ENCODE data around the gene LYRM7. TPM values are rescaled to one million over a fixed set of nuclear protein-coding genes. Genes with fewer than 3 reads are reported as not detected.

Gene LYRM7
- total and polyA plus RNA-seq, 10 of the 15 experiments (the other 5 are each of a cell fraction or from before 2014, with no cell fraction given) = 9.2 to 68.8 (median 20.2) TPM

- Histone ChIP-seq H4K20me1 (ENCODE audit: control insufficient read depth, insufficient read depth) (no peaks in the 10 kb centered on the region), H3K27me3 (replicated peaks in 1 of 2; ENCODE audit: control insufficient read depth in 2 of 2, insufficient read depth in 2 of 2, low read length in 1 of 2) (no peaks in the 10 kb centered on the region), H3K36me3 (ENCODE audit: control insufficient read depth in 2 of 2, insufficient read depth in 2 of 2, low read length in 1 of 2) (no peaks in the 10 kb centered on the region), H2AFZ (ENCODE audit: control insufficient read depth, low read depth, low read length) (peak overlapping the region; percentile 35), H3K4me1 (ENCODE audit: control insufficient read depth, insufficient read depth, low read length) (peaks cover 14% of the 10 kb centered on the region; the same call in 1 of the 2 replicates), H3K9me3 (replicated peaks; ENCODE audit: control insufficient read depth, insufficient read depth, low read length) (no peaks in the 10 kb centered on the region), H3K9ac (ENCODE audit: control insufficient read depth, insufficient read depth, low read length) (peak overlapping the region; percentile 76), H3K79me2 (ENCODE audit: control insufficient read depth, insufficient read depth, low read length) (peaks cover 46% of the 10 kb centered on the region), H3K27ac (ENCODE audit: control insufficient read depth, insufficient read depth) (peak overlapping the region; percentile 94), H3K4me3 (peak overlapping the region; percentile 84), H3K4me2 (ENCODE audit: control insufficient read depth, insufficient read depth) (peak overlapping the region; percentile 84)
- SMC1A ChIA-PET (ENCODE audit: uncharacterized antibody, unreplicated experiment) = interaction anchor here (0.9 to 26.7 kb wide), 19 partner anchors 8 to 421 kb away, joined by 3 to 1218 read pairs (median 5); partner anchors contain the start of gene CDC42SE2
- whole genome bisulfite sequencing (ENCODE audit: insufficient coverage, insufficient replicate concordance, low lambda C conversion rate, missing lambda C conversion rate) = under 1% methylated on average over 6 of the region's 6 CpGs
- peak; percentile 77 for FAIRE-seq
- TSS peak; percentile 50 for BruUV-seq (replicated peaks)
- peak; percentile 77 for ATAC-seq
- DNase-seq (ENCODE audit: low read depth, low spot score) = peak; percentile 94
- intact Hi-C loops (cut with micrococcal nuclease; ENCODE audit: unreplicated experiment) (loop anchor here (1.0 kb wide), 4 partner anchors 15 to 56 kb away; partner anchors contain the start of gene LYRM7), in situ Hi-C loops (cut with MboI) (loop anchor here (5.0 kb wide), 1 partner anchor 173 kb away; no protein-coding TSS in a partner anchor)
- RAD21 ChIA-PET (ENCODE audit: unreplicated experiment) = interaction anchor here (0.6 to 10.7 kb wide), 22 partner anchors 10 to 280 kb away, joined by 3 to 302 read pairs (median 7); partner anchors contain the start of genes CDC42SE2 and HINT1
- POLR2A ChIA-PET = interaction anchor here (0.8 to 19.3 kb wide), 14 partner anchors 9 to 166 kb away, joined by 3 to 309 read pairs (median 4); partner anchors contain the start of genes CDC42SE2 and HINT1
- CTCF ChIA-PET = interaction anchor here (0.7 to 2.9 kb wide), 11 partner anchors 9 to 173 kb away, joined by 3 to 12 read pairs (median 4); partner anchors contain the start of genes CDC42SE2 and HINT1
- TF ChIP-seq MTA3 (IDR thresholded peaks at IDR 0.05; ENCODE audit: borderline replicate concordance, low read length) = no peak; the same call in 1 of the 2 replicates
- TF ChIP-seq, protein P1, sequence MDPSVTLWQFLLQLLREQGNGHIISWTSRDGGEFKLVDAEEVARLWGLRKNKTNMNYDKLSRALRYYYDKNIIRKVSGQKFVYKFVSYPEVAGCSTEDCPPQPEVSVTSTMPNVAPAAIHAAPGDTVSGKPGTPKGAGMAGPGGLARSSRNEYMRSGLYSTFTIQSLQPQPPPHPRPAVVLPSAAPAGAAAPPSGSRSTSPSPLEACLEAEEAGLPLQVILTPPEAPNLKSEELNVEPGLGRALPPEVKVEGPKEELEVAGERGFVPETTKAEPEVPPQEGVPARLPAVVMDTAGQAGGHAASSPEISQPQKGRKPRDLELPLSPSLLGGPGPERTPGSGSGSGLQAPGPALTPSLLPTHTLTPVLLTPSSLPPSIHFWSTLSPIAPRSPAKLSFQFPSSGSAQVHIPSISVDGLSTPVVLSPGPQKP (IDR thresholded peaks at IDR 0.05; ENCODE audit: low read depth, low read length) = 0 out of 2 replicates have a peak, but pooled peaks have one; percentile 44
- TF ChIP-seq NFYB (IDR thresholded peaks at IDR 0.05; ENCODE audit: insufficient read depth, low read depth, low read length) = no peak
- TF ChIP-seq EED (IDR thresholded peaks at IDR 0.05; ENCODE audit: low read depth) = peak; percentile 89
- 0 out of 2 replicates have a peak, but pooled peaks have one; percentile 14 for TF ChIP-seq TCF3 (IDR thresholded peaks at IDR 0.05; ENCODE audit: borderline replicate concordance, insufficient read depth, low read depth, low read length)
- TF ChIP-seq POLR2AphosphoS2 (IDR thresholded peaks at IDR 0.05; ENCODE audit: low read depth, low read length) = peak; percentile 75
- peak; percentile 91 for TF ChIP-seq FOXM1 (IDR thresholded peaks at IDR 0.05; ENCODE audit: low read depth, low read length)
- peak; percentile 24; the same call in 1 of the 2 replicates for TF ChIP-seq TAF1 (IDR thresholded peaks at IDR 0.05; ENCODE audit: borderline replicate concordance, low read depth, low read length)
- no peak for TF ChIP-seq HDAC2 (IDR thresholded peaks at IDR 0.05)
- TF ChIP-seq RELB (IDR thresholded peaks at IDR 0.05; ENCODE audit: low read depth) = peak; percentile 96
- TF ChIP-seq SKIL (IDR thresholded peaks at IDR 0.05; ENCODE audit: low read depth, poor library complexity, severe bottlenecking) = peak; percentile 87
- 0 out of 3 replicates have a peak, but pooled peaks of 1 of the 2 experiments have one; percentile 20 for TF ChIP-seq EGR1 (IDR thresholded peaks at IDR 0.05; ENCODE audit: borderline replicate concordance in 1 of 2, low read depth in 2 of 2, low read length in 2 of 2)
- peak; percentile 71 for TF ChIP-seq POLR2A (IDR thresholded peaks at IDR 0.05; ENCODE audit: low read depth, low read length)
- TF ChIP-seq NFIC (IDR thresholded peaks at IDR 0.05; ENCODE audit: low read depth, low read length) = peak; percentile 87
- TF ChIP-seq TCF12 (IDR thresholded peaks at IDR 0.05; ENCODE audit: low read depth, low read length) = peak; percentile 84
Observed at GRCh38 chr5:131209506-131210150, 38.9 kb downstream of the LYRM7 start.
